ENCODE data around the gene UBASH3B.
"Not testable (repeated sequence)": the region's sequence is repeated elsewhere in the genome, so short reads cannot be mapped to it uniquely, and the experiment has no call there.

Gene UBASH3B

GRCh38 chr11:122711831-122712381 lies 56.4 kb downstream of the UBASH3B start:
- peak; percentile 81 for DNase-seq

GRCh38 chr11:122714004-122714403 lies 58.5 kb downstream of the UBASH3B start:
- no peak for DNase-seq

GRCh38 chr11:122714484-122714883 lies 59.0 kb downstream of the UBASH3B start:
- DNase-seq = no peak

GRCh38 chr11:122715548-122716440 lies 60.3 kb downstream of the UBASH3B start:
- no peak for DNase-seq

GRCh38 chr11:122717264-122717867 lies 61.8 kb downstream of the UBASH3B start:
- DNase-seq = no peak

GRCh38 chr11:122720107-122720881 lies 64.8 kb downstream of the UBASH3B start:
- no peak for DNase-seq

GRCh38 chr11:122721201-122721963 lies 65.9 kb downstream of the UBASH3B start:
- no peak for DNase-seq

- DNase-seq = peak; percentile 87
Observed at GRCh38 chr11:122721964-122722266, 66.4 kb downstream of the UBASH3B start.

GRCh38 chr11:122723106-122723505 lies 67.6 kb downstream of the UBASH3B start:
- DNase-seq = no peak

GRCh38 chr11:122723576-122723975 lies 68.1 kb downstream of the UBASH3B start:
- DNase-seq = peak; percentile 46

- peak; percentile 89 for DNase-seq
Observed at GRCh38 chr11:122724520-122724919, 69.0 kb downstream of the UBASH3B start.

GRCh38 chr11:122726028-122726427 lies 70.5 kb downstream of the UBASH3B start:
- DNase-seq = no peak

GRCh38 chr11:122727101-122727929 lies 71.8 kb downstream of the UBASH3B start:
- no peak for DNase-seq

- no peak for DNase-seq
Observed at GRCh38 chr11:122728561-122728960, 73.0 kb downstream of the UBASH3B start.

- no peak for DNase-seq
Observed at GRCh38 chr11:122729139-122729538, 73.6 kb downstream of the UBASH3B start.

- not testable (repeated sequence) for DNase-seq
Observed at GRCh38 chr11:122730694-122731093, 75.2 kb downstream of the UBASH3B start.

- peak; percentile 91 for DNase-seq
Observed at GRCh38 chr11:122731500-122731913, 76.0 kb downstream of the UBASH3B start.

- no peak for DNase-seq
Observed at GRCh38 chr11:122732342-122733315, 77.1 kb downstream of the UBASH3B start.

- DNase-seq = peak; percentile 94
Observed at GRCh38 chr11:122733318-122733717, 77.8 kb downstream of the UBASH3B start.
